ENCODE results near the gene PLEKHJ1. TPM values are rescaled to one million over a fixed set of nuclear protein-coding genes. Genes with fewer than 3 reads are reported as not detected.

PLEKHJ1 gene
- total RNA-seq, 3 donors from 2014 or later, result 69.0 to 92.2 (median 71.4) TPM

- H3K4me3 Mint-ChIP-seq, result no peak overlapping the region
- DNase-seq (no peak), ATAC-seq (no peak)
- no peaks in the 10 kb centered on the region for H3K9me3 Mint-ChIP-seq
- H3K27me3 Mint-ChIP-seq (ENCODE audit: low read depth), result peaks cover 12% of the 10 kb centered on the region
- peaks cover 9% of the 10 kb centered on the region for H3K4me1 Mint-ChIP-seq (ENCODE audit: low read depth)
- H3K36me3 Mint-ChIP-seq (ENCODE audit: insufficient read depth), result peaks cover 11% of the 10 kb centered on the region
Measured at GRCh38 chr19:2248136-2249009, 12.2 kb upstream of the PLEKHJ1 start.

GRCh38 chr19:2247433-2248101 is 11.4 kb upstream of the PLEKHJ1 start:
- peaks cover 6% of the 10 kb centered on the region for H3K4me1 Mint-ChIP-seq (ENCODE audit: low read depth)
- no peaks in the 10 kb centered on the region for H3K9me3 Mint-ChIP-seq
- H3K36me3 Mint-ChIP-seq (ENCODE audit: insufficient read depth), result peaks cover 13% of the 10 kb centered on the region
- ATAC-seq, result no peak
- no peak for DNase-seq
- H3K27me3 Mint-ChIP-seq (ENCODE audit: low read depth), result peaks cover 11% of the 10 kb centered on the region
- no peak overlapping the region for H3K4me3 Mint-ChIP-seq

- no peak for DNase-seq
- Mint-ChIP-seq H3K27me3 (ENCODE audit: low read depth) (peaks cover 6% of the 10 kb centered on the region), H3K9me3 (no peaks in the 10 kb centered on the region), H3K4me1 (ENCODE audit: low read depth) (peaks cover 11% of the 10 kb centered on the region), H3K4me3 (no peak overlapping the region), H3K36me3 (ENCODE audit: insufficient read depth) (peaks cover 15% of the 10 kb centered on the region)
- ATAC-seq, result no peak
Measured at GRCh38 chr19:2246801-2247361, 10.8 kb upstream of the PLEKHJ1 start.

GRCh38 chr19:2246014-2246620 is 10.0 kb upstream of the PLEKHJ1 start:
- Mint-ChIP-seq H3K9me3 (no peaks in the 10 kb centered on the region), H3K4me3 (no peak overlapping the region)

GRCh38 chr19:2245273-2245672 is 9.1 kb upstream of the PLEKHJ1 start:
- peaks cover 27% of the 10 kb centered on the region for H3K4me1 Mint-ChIP-seq (ENCODE audit: low read depth)
- peaks cover 19% of the 10 kb centered on the region for H3K36me3 Mint-ChIP-seq (ENCODE audit: insufficient read depth)
- ATAC-seq (no peak), DNase-seq (no peak)
- peaks cover 2% of the 10 kb centered on the region for H3K27me3 Mint-ChIP-seq (ENCODE audit: low read depth)
- no peaks in the 10 kb centered on the region for H3K9me3 Mint-ChIP-seq
- H3K4me3 Mint-ChIP-seq, result no peak overlapping the region

More at GRCh38 chr19:2246014-2246620, 10.0 kb upstream of the PLEKHJ1 start:
- ATAC-seq, result no peak
- peaks cover 15% of the 10 kb centered on the region for H3K36me3 Mint-ChIP-seq (ENCODE audit: insufficient read depth)
- H3K4me1 Mint-ChIP-seq (ENCODE audit: low read depth), result peaks cover 19% of the 10 kb centered on the region
- H3K27me3 Mint-ChIP-seq (ENCODE audit: low read depth), result peaks cover 5% of the 10 kb centered on the region
- no peak for DNase-seq

- H3K4me3 Mint-ChIP-seq, result no peak overlapping the region
- H3K27me3 Mint-ChIP-seq (ENCODE audit: low read depth), result no peaks in the 10 kb centered on the region
- peaks cover 22% of the 10 kb centered on the region for H3K36me3 Mint-ChIP-seq (ENCODE audit: insufficient read depth)
- no peak for ATAC-seq
- H3K4me1 Mint-ChIP-seq (ENCODE audit: low read depth), result peaks cover 33% of the 10 kb centered on the region
- no peak for DNase-seq
- H3K9me3 Mint-ChIP-seq, result no peaks in the 10 kb centered on the region
Measured at GRCh38 chr19:2244486-2244885, 8.4 kb upstream of the PLEKHJ1 start.

- no peak overlapping the region for H3K4me3 Mint-ChIP-seq
- H3K9me3 Mint-ChIP-seq, result no peaks in the 10 kb centered on the region
- no peak for ATAC-seq
- H3K27me3 Mint-ChIP-seq (ENCODE audit: low read depth), result no peaks in the 10 kb centered on the region
- DNase-seq, result no peak
- peaks cover 37% of the 10 kb centered on the region for H3K4me1 Mint-ChIP-seq (ENCODE audit: low read depth)
- H3K36me3 Mint-ChIP-seq (ENCODE audit: insufficient read depth), result peaks cover 24% of the 10 kb centered on the region
Measured at GRCh38 chr19:2244125-2244411, 7.9 kb upstream of the PLEKHJ1 start.

- H3K9me3 Mint-ChIP-seq, result no peaks in the 10 kb centered on the region
- no peaks in the 10 kb centered on the region for H3K27me3 Mint-ChIP-seq (ENCODE audit: low read depth)
- H3K36me3 Mint-ChIP-seq (ENCODE audit: insufficient read depth), result peaks cover 26% of the 10 kb centered on the region
- ATAC-seq (no peak), DNase-seq (no peak)
- H3K4me1 Mint-ChIP-seq (ENCODE audit: low read depth), result peaks cover 43% of the 10 kb centered on the region
- H3K4me3 Mint-ChIP-seq, result no peak overlapping the region
Measured at GRCh38 chr19:2243274-2244124, 7.4 kb upstream of the PLEKHJ1 start.

- H3K27me3 Mint-ChIP-seq (ENCODE audit: low read depth), result no peaks in the 10 kb centered on the region
- no peak for ATAC-seq
- no peak for DNase-seq
- H3K9me3 Mint-ChIP-seq, result no peaks in the 10 kb centered on the region
- peaks cover 29% of the 10 kb centered on the region for H3K36me3 Mint-ChIP-seq (ENCODE audit: insufficient read depth)
- peaks cover 49% of the 10 kb centered on the region for H3K4me1 Mint-ChIP-seq (ENCODE audit: low read depth)
- H3K4me3 Mint-ChIP-seq, result no peak overlapping the region
Measured at GRCh38 chr19:2242816-2243215, 6.7 kb upstream of the PLEKHJ1 start.

GRCh38 chr19:2242092-2242537 is 6.0 kb upstream of the PLEKHJ1 start:
- no peaks in the 10 kb centered on the region for H3K9me3 Mint-ChIP-seq
- H3K27me3 Mint-ChIP-seq (ENCODE audit: low read depth), result no peaks in the 10 kb centered on the region
- DNase-seq (no peak), ATAC-seq (no peak)
- peak overlapping the region; percentile 19 for H3K4me3 Mint-ChIP-seq
- peaks cover 33% of the 10 kb centered on the region for H3K36me3 Mint-ChIP-seq (ENCODE audit: insufficient read depth)
- H3K4me1 Mint-ChIP-seq (ENCODE audit: low read depth), result peaks cover 53% of the 10 kb centered on the region

- Mint-ChIP-seq H3K4me3 (peak overlapping the region; percentile 97), H3K9me3 (no peaks in the 10 kb centered on the region), H3K36me3 (ENCODE audit: insufficient read depth) (peaks cover 32% of the 10 kb centered on the region), H3K4me1 (ENCODE audit: low read depth) (peaks cover 56% of the 10 kb centered on the region), H3K27me3 (ENCODE audit: low read depth) (no peaks in the 10 kb centered on the region)
- ATAC-seq (no peak), DNase-seq (no peak)
Measured at GRCh38 chr19:2240881-2241760, 5.0 kb upstream of the PLEKHJ1 start.

GRCh38 chr19:2239771-2240770 is 3.9 kb upstream of the PLEKHJ1 start:
- no peak for ATAC-seq
- H3K4me3 Mint-ChIP-seq, result peak overlapping the region; percentile 97
- no peak for DNase-seq
- H3K27me3 Mint-ChIP-seq (ENCODE audit: low read depth), result no peaks in the 10 kb centered on the region
- H3K36me3 Mint-ChIP-seq (ENCODE audit: insufficient read depth), result peaks cover 27% of the 10 kb centered on the region
- H3K4me1 Mint-ChIP-seq (ENCODE audit: low read depth), result peaks cover 58% of the 10 kb centered on the region
- no peaks in the 10 kb centered on the region for H3K9me3 Mint-ChIP-seq

Measured in activated T-cell treated with anti-CD3 and anti-CD28 coated beads, Interleukin-2, amount 50 U/mL, for 4 hours (primary cell).